ENCODE results near the gene ETF1.

Gene ETF1

DNA sequence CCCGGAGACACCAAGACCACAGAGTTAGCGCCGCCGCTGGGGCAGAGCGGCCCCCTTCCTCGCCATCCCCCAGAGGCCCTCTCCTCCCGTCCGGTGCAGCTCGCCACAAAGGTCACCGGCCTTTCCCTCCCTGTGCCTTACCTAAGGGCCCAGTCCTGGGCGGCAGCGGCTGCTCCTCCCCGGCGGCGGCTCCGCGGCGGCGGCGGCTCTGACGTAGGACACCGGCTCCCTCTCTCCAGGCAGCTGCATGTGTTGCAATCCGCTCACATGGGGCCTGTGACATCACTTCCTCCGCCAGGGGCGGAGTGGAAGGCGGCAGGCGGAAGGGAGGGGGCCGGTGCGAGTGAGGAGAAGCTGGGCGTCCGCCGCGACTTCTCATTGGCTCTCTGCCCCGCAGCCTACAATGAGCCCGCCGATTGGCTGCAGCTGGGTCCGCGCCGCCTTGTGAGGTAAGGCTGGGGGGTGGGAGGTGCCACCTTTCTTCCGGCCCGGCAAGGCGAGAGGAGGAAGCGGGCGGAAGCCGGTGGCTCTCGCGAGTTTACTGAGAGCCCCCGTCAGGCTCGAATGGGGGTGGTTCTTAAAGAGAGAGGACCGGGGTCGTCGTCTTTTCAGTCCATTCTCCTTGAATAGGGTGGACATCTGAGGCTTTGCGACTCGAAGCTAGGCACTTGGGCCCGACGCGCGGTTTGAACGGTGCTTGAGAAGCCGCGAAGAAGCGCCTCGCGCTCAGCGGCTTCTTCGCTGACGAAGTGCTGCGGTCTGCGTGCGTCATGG is at the start of gene ETF1:
ETF1 (minus strand) TSS at position 281 of the 774 bp plus-strand sequence. CDS start 318 bp downstream, outside the sequence.
- peak; percentile 100 for DNase-seq (ENCODE audit: low read depth, low spot score)

GRCh38 chr5:138588013-138588788 is 45.2 kb upstream of the ETF1 start:
- DNase-seq (ENCODE audit: low read depth, low spot score), result no peak

GRCh38 chr5:138585157-138585556 is 42.1 kb upstream of the ETF1 start:
- no peak for DNase-seq (ENCODE audit: low read depth, low spot score)

- no peak for DNase-seq (ENCODE audit: low read depth, low spot score)
These were observed 41.1 kb upstream of the ETF1 start for GRCh38 chr5:138583984-138584637.

GRCh38 chr5:138582959-138583358 is 39.9 kb upstream of the ETF1 start:
- DNase-seq (ENCODE audit: low read depth, low spot score), result no peak

GRCh38 chr5:138580777-138581176 is 37.7 kb upstream of the ETF1 start:
- no peak for DNase-seq (ENCODE audit: low read depth, low spot score)

GRCh38 chr5:138580001-138580400 is 37.0 kb upstream of the ETF1 start:
- no peak for DNase-seq (ENCODE audit: low read depth, low spot score)

- DNase-seq (ENCODE audit: low read depth, low spot score), result no peak
These were observed 36.5 kb upstream of the ETF1 start for GRCh38 chr5:138579517-138579863.

DNA sequence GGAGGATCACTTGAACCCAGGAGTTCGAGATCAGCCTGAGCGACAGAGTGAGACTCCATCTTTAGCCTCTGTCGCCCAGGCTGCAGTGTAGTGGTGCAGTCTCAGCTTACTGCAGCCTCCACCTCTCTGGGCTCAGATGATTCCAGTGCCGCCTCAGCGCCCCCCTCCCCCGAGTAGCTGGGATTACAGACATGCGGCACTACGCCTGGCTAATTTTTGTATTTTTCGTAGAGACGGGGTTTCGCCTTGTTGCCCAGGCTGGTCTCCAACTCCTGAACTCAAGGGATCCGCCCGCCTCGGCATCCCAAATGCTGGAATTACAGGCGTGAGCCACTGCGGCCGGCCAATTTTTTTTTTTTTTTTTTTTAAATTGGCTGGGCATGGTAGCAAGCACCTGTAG is 34.4 kb upstream of the ETF1 start:
- no peak for DNase-seq (ENCODE audit: low read depth, low spot score)

- DNase-seq (ENCODE audit: low read depth, low spot score), result peak; percentile 96
These were observed 32.4 kb upstream of the ETF1 start, which contains the start of gene HSPA9 for GRCh38 chr5:138575194-138576015. Gene HSPA9, minus strand, starts transcription at chr5:138575401. Its CDS starts 83 bp downstream, at chr5:138575318.

- DNase-seq (ENCODE audit: low read depth, low spot score), result no peak
These were observed 31.7 kb upstream of the ETF1 start for GRCh38 chr5:138574744-138575193.

DNA sequence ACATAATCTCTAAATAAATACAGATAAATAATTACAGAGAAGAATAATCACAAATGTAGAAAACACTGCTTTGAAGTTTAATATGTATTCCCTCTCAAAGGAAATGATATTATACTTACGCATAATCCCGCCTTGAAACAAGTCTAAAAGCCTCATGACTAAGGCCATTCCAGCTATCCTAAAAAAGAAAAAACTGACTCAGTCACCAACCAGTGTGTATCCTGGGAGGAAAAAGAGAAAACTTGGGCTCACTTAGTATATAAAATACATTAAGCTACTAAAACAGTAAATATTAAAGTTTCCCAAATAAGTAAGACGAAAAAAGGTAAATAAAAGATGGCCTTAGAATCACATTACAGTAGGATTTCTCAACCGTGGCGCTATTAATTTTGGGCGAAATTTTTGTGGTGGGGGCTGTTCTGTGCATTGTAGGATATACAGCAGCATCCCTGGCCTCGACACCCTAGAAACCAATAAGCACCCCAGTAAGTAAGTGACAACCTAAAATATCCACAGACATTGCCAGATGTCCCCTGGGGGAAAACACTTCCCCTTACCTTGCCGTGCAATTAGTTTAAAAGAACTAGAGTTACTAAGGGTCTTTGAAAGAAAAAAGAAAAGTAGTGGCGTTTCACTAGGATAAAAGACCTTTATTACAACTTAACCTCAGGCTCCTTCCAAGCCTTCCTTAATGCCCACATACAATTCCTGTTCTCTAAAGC is 31.1 kb upstream of the ETF1 start:
- DNase-seq (ENCODE audit: low read depth, low spot score), result no peak

GRCh38 chr5:138573223-138573622 is 30.2 kb upstream of the ETF1 start:
- DNase-seq (ENCODE audit: low read depth, low spot score), result no peak

GRCh38 chr5:138570871-138571270 is 27.8 kb upstream of the ETF1 start:
- no peak for DNase-seq (ENCODE audit: low read depth, low spot score)

DNA sequence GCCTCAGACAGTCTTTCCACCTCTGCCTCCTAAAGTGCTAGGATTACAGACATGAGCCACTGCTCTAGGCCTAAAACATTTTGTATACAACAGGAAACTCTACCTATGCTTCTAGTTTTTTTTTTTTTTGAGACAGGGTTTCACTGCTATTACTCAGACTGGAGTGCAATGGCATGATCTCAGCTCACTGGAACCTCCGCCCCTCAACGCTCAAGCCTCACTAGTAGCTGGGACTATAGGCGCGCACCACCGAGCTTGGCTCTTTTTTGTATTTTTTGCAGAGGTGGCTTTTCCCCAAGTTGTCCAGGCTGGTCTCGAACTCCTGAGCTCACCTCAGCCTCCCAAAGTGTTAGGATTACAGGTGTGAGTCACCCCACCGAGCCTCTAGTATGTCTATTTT is 26.7 kb upstream of the ETF1 start:
- DNase-seq (ENCODE audit: low read depth, low spot score), result no peak

DNA sequence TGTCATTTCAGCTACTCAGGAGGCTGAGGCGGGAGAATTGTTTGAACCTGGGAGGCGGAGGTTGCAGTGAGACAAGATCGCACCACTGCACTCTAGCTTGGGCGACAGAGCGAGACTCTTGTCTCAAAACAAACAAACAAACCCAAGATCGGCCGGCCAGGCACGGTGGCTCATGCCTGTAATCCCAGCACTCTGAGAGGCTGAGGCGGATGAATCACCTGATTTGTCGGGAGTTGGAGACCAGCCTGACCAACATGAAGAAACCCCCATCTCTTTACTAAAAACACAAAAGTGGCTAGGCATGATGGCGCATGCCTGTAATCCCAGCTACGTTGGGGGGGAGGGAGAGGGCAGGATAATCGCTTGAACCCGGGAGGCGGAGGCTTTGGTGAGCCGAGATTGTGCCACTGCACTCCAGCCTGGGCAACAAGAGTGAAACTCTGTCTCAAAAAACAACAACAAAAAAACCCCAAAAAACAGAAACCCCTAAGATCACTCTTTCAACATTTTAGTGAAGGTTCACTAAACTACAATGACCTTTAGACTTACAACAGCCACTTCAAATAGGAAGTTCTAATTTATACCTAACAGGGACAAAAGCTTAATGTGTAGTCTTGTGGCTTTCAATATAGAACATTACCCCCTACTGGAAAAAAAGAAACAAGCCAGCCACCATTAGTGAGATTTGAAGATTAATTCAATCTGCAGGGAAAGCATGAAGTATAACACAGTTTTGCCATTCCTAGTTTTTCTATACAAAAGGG is 25.2 kb upstream of the ETF1 start:
- no peak for DNase-seq (ENCODE audit: low read depth, low spot score)

- DNase-seq (ENCODE audit: low read depth, low spot score), result no peak
These were observed 23.8 kb upstream of the ETF1 start for GRCh38 chr5:138566792-138567191.

DNA sequence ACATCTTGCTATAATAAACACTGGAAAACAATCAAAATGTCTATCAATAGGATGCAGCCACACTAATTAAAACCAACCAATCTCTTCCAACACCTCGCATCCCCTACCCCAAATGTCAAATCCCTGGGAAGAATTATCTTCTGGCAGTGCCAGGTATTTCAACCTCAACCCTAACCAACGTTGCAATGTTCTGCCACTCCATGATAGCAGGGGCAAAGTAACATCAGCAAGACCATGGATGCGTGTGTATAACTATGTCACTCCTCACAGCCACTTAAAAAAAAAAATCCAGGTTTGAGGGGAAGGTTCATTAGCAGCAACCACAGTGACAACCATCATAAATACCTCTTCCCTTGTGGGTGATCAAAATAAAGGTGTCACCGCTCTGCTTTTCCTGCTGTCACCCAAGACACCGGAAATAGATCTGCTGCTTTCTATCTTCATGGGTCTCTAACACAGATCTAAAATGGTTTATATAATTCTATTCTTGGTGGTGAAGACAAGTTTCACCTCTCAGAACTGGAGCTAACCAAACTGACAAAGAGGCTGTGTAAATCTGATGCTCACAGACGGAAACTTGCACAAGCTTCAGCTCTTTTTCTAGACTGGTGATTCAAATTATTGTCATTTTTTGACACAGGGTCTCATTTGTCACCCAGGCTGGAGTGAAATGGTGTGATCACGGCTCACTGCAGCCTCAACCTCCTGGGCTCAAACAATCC is 22.2 kb upstream of the ETF1 start:
- DNase-seq (ENCODE audit: low read depth, low spot score), result no peak

DNA sequence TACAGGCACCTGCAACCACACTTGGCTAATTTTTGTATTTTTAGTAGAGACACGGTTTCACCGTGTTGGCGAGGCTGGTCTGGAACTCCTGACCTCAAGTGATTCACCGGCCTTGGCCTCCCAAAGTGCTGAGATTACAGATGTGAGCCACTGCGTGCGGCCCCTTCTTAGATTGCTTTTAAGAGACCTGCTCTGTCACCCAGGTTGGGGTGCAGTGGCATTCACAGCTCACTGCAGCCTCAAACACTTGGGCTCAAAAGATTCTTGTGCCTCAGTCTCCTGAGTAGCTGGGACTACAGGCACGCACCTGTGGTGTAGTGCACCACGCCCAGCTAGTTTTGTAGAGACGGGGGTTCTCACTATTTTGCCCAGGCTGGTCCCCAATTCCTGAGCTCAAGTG is 21.2 kb upstream of the ETF1 start:
- DNase-seq (ENCODE audit: low read depth, low spot score), result no peak

Measured in activated CD4-positive, CD25-positive, alpha-beta regulatory T cell treated with anti-CD3 and anti-CD28 coated beads, Interleukin-2, amount 50 U/mL, for 16 hours (primary cell).